Measurements from ENCODE around the gene ACOT12.
A peak's percentile ranks its signal among the peaks of the same experiment; 100 is the strongest.
"Not testable (repeated sequence)": the region's sequence is repeated elsewhere in the genome, so short reads cannot be mapped to it uniquely, and the experiment has no call there.

The ACOT12 gene

DNA sequence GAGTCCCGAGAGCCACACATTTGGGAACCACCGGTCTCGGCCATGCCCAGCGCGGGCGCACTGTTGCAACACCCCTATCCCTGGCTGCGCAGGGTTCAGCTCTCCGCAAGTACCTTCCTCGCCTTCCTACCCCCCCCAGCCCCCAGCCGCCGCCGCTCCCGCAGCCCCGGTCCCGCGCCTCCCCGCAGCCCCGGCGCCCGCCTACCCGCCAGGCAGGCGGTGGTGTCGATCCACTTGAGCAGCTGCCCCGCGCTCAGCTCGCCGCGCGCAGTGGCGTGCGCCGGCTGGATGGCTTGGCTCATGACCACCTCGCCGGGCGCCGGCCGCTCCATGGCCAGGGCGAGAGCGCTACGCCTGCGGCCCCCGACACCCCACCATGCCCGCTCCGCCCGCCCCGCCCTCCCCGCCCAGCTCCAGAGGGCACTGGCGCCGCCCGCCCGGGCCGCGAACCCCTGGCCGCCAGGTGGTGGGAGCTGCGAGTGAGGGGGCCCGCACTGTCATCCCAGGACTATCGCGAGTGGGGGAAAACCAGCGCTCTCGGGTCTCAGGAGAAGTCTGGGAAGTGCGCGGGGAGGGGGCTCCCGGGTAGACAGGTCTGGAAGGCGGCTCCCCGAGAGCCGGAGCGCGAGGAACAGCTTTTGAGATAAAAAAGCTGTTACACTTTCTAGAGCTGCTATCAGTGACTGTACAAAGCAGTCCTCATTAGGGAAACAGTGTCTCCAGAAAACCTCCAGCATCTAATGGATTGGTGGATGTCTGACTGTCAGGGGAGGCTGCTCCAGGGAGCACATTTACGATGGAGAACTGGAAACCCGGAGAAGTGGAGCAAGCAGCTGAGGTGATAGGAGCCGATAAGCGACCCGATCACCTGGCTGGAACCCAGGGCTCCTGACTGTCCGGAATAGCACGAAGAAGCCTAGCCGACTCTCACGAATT, at the start of gene ACOT12:
Gene ACOT12, minus strand, starts transcription at position 352 of the 936 bp plus-strand sequence. Its CDS starts 20 bp downstream, at position 332.
- no peak for DNase-seq

DNA sequence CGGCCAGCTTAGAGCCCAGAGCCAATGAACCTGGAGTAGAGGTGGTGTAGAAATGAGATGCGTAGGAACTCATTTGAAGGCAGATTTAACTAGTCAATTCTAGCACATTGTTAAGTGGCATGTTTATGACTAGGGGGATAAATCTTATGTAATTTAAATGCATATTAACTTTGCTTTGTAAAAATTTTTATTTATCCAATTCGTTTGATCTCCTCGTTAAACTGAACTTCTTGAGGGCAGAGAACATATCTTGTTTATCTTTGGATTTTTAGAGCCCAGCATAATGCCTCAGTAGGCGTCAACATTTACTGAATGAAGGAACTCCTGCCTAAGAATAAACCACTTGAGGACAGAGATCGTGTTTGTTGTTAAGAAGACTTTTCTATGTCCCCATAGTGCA, 41.1 kb upstream of the ACOT12 start:
- DNase-seq = no peak

DNA sequence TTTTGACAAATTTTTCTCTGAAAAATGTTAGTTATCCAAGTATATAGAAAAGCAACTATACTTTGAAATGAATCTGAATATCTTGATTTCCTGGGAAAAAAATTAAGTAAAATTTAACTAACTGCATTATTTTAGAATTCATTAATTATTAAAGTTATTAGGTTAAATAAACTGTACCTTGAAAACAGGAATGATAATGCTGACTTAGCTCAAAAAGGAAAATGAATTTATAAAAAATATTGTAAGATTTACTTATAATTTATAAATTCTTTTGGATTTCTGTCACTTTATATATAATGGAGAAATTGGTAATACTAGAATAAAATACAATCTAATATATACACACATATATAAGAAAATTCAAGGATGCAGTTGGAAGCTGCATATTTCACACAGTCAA, 36.1 kb upstream of the ACOT12 start:
- no peak for DNase-seq

DNA sequence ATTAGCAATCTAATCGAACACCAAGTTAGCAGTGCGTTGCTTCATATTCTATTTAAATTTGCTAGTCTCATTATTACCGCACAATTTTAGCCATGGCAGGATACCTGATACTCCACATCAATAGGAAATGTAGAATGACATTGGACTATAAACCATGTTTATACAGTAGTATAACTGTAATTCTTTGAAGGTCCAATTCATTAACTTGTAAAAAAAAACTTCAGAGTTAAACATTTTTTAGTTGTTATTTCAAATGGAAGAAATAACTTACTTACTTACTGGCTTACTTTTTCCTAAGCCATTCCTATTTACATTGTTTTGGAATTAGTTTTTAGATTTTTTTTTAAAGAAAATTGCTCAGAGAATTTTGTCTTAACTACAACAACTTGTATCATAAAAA, 35.4 kb upstream of the ACOT12 start:
- no peak for DNase-seq

DNA sequence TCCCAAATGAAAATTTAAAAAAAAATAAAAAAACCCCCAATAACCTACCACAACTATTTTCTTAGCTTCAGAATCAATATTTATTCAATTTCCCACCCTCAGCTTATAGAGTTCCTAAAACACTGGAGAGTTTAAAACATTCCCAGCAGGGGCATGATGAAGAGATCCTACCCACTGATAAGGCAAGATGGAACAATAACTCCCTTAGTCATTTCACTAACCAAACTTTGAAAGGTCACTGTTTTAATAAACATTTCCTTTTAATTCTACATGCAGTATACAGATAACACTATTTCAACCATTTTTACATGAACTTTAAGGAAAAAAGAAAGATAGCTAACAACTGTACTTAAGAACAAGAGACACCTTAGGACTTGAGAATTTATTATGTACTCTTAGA, 34.9 kb upstream of the ACOT12 start:
- no peak for DNase-seq

DNA sequence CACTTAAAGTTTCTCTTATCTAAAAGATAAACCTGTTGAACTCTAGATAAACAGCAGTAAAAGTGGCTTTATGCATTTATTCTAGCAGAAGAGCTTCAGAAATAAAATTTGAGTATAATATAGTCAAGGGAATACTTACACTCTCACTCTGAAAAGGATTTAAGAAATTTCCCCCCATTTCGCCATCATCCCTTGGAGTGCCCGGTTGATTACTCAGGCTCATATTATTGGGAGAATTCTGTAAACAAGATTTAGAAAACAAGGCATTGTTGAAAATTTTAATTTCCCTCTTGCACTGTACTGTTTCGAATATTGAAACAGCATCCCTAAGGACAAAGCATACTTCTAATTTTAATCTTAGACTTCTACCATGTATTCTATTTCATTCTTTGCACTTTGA, 34.5 kb upstream of the ACOT12 start:
- no peak for DNase-seq

DNA sequence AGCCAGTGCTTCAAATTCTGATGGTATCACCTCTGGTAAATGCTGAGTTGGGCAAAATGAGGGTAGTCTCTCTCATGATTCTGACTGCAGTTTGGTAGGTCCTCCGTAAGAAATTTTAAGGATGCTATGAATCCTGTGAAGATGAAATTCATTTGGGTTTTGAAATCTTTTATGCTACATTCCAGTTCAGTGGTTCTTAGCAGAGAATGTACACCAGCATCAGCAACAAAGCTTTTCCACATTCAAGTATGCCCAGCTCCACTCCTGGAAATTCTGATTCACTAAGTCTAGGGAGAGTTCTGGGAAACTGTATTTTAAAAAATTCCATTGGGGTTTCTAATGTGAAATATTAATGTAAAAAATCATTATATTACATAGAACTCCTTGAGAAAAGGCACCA, 33.6 kb upstream of the ACOT12 start:
- DNase-seq = no peak

DNA sequence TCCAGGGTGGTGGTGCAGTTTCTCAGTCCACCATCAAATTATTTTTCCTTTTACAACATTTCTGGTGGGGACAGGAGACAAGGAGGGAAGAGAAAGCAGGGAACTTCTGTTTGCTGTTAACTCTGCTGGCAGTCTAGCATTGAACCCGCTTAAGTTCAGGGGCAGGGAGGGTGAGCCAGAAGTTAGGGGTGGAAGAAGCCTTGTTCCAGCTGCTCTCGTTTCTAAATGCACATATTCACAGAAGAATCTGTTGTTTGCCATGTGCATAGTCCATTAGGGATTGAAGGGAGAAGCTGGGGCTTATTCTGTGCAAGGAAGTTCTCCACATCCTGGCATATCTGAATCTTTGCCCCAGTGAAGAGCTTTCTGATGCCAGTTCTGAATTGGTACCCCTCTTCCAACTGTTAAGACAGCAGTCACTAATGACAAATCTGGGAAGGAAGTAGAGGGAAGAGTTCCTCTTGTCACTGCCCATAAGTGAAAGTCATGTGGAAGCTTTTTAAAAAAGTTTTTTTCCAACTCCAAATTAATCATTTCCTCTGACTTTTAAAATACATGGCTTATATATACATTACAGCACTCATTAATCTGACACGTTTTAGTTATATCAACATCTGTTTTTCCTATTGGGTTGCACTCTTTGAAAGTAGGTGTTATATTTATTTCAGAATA, 32.6 kb upstream of the ACOT12 start:
- DNase-seq = no peak

DNA sequence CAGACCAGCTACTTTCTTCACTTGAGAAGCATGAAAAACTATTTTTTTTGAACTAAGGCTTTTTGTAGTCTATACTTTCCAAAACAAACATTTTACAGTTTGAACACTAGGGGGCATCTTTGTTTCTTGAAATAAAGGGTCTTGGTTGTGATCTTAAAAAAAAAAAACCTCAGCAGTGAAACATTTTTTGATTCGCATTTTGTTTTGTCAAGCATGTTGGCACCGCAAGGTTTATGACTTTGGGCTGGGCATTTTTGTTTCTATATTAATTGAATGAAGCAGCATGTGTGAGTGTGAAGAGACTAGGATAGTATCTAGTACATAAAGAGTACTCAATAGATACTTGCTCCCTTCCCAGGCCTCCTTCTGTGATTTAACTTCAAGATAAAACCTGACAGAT, 31.6 kb upstream of the ACOT12 start:
- DNase-seq = peak; percentile 53

DNA sequence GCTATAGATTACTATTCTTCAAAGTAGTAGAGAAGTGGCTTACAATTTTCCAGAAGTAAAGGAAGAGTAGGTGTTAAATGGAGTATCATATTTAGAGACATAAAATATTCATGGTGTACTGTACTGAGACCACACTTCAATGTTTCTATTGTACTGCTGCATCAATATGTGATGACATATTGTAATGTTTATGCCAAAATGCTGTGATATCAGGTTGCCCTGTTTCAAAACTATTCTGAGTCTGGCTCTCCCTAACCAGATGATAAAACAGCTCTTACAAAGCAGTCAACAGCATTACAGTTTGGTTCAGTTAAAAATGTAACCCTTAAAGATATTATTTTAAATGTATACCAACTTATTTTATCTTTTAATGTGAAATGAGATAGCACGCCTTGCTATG, 30.8 kb upstream of the ACOT12 start:
- DNase-seq = no peak

DNA sequence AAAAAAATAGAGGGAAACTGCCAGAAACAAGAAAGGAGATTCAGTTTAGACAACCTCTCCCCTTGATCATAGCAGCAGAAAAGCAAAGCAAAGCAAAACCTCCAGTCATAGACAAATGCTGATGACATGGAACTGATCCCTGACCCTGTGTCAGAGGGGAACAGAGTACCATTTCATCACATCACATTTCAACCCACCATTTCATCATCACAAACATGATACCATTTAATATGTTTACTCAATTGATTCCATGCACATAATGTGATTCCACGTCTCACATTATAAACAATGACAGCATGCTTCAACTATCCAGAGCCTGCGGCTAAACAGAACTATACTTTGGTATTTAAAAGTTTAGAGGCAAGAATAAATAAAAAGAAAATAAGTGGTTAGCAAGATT, 28.7 kb upstream of the ACOT12 start:
- peak; percentile 64 for DNase-seq

DNA sequence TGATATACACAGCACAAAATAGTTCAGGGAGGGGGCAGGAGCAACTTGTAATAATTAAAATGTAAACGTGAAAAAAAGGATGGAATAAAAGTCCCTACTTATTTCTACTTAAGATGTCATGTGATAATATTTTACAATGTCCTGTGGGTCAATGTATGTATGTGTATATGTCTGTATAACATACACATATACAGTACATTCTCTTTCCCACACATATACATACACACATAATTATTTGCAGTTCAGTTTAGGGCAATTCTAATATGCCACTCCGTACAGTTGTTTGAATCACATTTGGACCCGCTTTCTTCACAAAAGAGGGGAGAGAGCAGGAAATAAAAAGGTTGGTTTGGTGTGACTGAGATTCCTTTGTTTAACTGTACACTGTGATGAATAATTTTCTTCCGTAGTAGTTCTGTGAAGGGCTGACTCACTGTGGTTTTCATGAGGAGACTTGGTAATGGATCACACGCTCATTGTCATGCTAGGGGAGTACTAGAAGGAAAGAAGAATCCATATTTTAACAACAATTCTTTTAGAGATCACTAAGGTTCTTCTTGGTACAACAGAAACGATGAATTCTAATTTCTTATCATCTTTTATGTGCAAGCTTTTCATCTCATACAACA, 26.2 kb upstream of the ACOT12 start:
- DNase-seq = peak; percentile 68

DNA sequence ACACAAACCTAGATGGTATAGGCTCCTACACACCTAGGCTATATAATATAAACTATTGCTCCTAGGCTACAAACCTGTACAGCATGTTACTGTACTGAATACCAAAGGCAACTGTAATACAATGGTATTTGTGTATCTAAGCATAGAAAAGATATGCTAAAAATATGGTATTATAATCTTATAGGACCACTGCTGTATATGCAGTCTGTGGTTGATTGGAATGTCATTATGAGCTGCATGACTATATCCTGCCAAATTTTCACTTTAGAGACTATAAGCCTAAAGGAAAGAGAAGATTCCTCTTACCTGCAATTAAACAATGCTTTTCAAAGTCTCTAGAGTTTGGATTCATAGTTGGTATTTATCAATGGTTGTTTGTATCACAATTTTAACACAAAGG, 24.7 kb upstream of the ACOT12 start:
- no peak for DNase-seq

DNA sequence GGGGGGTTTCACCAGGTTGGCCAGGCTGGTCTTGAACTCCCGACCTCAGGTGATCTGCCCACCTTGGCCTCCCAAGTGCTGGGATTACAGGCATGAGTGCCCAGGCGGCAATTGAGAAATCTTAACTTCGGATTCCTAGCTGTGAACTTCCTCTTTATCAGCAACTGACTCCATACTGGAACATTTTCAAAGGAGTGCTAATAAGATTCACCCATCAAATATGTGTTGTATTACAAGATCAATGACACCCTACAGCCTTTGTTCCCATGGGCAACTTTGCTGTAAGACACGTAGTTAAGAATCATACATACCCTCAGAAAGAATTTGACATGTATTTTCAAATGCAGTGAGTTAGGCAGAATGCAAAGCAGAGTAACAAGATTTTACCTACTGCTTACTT, 23.1 kb upstream of the ACOT12 start:
- no peak for DNase-seq

DNA sequence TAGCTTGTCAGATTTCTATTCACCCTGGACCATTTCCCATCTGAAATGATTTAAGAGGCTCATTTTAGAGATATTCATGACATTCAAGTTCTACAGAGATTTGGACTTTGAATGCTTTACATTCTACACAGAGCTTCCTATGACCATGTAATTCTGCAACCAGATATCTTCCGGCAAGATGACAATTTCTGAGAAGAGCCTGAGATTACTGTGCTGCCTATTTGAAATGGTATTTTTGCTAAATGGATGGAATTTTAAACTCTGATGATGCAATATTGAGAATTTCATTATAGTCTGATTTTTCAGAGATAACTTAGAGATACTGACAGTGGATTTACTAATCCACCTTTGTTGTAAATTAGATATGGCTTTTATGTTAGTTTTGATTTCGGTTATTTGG, 16.0 kb upstream of the ACOT12 start:
- peak; percentile 31 for DNase-seq

DNA sequence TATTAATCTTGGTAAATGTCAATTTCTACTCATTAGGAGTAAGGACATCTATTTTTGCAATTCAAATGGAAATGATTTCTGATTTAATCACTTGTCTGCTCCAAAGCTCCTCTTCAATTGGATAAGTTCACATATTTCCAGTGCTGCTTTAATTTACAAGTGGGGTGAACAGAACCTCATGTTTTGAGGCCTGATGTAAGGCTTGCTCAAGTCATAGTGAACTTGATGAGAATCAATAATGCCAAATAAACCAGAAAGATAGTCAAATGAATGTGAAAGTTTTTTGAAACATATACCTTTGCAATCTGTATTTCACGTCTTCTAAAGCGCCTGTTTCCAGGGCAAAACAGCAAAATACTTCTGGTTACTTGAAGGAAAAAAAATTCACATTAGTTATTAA, 15.4 kb upstream of the ACOT12 start:
- DNase-seq = no peak

DNA sequence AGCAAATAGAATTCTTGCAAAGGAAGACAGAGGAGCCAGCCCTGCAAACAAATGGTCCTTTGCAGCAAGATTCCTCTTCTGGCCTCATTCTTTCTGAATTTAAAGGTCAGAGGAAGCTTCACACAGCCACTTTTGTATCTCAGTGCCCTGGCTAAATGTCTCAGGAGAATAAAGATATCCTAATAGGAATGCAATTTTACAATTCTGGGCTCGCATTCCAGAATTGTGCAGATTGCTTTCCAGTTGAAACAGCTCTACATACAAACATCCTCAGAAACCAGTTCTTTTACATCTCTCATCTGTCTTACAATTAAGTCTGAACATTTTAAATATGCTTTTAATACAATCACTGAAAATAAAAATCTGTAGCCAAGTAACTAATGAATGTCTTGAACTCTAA, 14.6 kb upstream of the ACOT12 start:
- no peak for DNase-seq

DNA sequence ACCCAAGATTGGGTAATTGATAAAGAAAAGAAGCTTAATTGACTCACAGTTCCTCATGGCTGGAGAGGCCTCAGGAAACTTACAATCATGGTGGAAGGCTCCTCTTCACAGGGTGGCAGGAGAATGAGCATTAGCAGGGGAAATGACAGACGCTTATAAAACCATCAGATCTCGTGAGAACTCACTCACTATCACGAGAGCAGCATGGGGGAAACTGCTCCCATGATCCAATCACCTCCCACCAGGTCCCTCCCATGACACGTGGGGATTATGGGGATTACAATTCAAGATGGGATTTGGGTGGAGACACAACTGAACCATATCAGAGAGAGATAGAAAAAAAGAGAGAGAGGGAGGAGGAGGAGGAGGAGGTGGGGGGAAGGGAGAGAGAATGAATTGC, 13.9 kb upstream of the ACOT12 start:
- not testable (repeated sequence) for DNase-seq

DNA sequence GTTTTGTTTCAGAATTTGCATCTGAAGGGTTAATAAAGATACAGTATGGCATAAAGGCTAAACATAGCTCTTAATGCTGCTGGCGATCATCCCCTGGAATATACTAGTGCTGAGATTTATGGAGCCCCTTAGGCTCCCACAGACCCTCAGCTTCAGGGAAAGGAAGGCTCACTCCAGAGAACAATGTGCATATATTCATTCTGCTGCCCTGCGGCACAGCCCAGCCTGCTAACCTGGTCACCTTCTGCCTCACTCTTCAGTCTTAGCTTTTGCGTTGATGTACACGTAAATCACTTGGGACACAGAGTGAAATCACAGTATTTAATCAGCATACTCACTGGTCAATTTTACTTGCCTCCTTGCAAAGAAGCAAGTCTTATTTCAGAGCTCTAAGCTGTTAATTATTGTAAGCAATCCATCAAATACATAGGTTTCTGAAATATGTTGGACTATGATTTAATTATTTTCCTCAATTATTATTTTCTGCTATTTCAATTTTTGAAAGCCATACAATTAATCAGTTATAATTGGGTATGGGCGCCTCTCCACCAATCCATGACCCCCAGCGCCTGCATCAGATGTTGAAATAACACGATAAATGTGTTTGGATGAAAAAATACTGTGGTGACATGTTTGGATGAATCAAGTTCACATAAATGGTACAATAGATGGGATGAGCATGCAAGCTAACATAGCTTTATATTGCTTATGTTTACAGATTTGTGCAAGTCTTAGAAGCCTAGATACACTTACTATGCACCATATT, 11.4 kb upstream of the ACOT12 start:
- no peak for DNase-seq

DNA sequence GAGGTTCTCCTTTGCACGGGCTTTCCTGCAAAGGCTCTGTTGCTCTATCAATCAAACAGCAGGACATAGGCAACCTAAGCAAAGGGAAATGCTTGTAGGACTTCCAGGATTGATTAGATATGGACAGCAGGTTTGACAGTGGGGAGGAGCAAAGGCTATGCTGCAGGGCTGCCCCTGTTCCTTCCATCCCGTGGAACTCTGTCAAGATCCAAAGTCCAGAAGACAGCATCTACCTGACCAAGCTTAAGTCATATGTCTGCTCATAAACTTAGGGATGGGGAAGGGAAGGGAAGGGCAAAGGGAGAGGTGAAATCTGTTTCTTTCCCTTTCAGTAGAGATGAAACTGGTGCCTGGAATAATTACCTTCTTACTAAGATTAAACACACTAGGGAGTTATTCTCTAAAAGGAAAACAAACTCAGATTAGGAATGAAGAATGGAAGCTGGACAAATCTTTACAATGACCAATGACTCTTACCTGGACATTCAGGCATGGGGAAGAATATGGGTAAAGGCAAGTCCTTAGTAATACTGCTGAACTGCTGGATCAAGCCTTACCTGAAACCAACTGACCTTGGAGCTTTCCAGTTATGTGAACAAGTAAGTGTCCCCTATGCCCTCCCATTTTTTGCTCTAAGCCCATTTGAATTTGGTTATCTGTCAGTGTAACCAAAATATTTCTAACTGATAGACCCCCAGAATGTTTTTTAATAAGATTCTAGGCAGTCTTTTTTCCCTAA, 8.4 kb upstream of the ACOT12 start:
- no peak for DNase-seq

DNA sequence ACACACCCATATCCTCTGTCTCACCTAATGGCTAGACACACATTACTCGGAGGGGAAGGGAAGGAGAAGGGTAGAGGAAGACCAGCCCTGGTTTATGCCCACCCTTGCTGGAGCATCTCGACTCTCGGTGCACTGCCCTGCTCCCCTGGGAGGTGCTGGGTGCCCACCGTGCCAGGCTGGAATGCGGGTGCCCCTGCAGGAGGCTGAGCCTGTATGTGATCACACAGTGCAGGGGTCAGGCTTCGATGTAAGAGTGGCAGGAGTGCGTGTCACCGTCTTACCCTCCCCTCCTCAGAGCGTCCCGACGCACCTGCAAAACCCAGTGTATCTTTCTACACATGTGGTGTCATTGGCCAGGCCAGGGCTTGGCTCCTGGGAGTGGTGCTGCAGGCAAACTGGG, 7.3 kb upstream of the ACOT12 start:
- DNase-seq = no peak

DNA sequence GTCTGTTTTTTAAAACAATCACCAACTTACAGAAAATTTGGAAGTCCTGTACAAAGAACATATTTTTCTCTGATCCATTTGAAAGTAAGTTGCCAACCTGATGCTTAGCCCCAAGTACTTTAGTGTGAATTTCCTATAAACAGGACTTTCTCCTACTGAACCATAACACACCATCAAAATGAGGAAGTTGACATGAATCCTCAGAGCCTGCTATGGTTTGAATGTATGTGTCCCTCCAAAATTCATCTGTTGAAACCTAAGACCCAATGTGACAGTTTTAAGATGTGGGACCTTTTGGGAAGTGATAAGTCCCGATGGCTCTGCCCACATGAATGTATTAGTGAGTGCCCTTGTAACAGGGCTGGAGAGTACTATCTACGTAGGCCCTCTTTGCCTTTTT, 6.4 kb upstream of the ACOT12 start:
- DNase-seq = no peak
